DMS 273 treated with DMSO at 0.1 percent for 48 hours (cell line): ENCODE data around the gene PORCN.
"Not testable (repeated sequence)": the region's sequence is repeated elsewhere in the genome, so short reads cannot be mapped to it uniquely, and the experiment has no call there.

Source experiments
- DNase-seq: peaks from one replicate; lab custom pipeline; 2025; lab: John Stamatoyannopoulos, UW

Gene PORCN

GRCh38 chrX:48512371-48512935 lies 3.7 kb downstream of the PORCN start:
- DNase-seq = no peak

DNA sequence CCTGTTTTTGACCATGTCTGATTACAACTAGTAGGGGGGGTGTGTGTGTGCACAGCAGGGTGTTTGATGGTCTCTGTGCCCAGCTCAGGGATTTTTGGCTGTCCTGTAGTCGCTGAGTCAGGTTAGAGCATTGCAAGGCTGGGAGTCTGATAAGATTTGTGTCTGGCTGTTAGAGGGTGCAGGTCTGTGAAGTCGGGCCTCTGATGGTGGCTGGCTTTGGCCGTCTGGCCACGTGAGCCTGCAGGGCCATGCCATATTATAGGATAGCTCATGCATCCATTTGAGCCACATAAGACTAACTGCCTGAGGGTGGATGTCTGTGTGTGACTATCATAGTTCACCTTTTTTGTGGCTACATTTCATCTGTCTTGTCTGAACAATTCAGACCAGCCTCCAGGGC lies 4.9 kb downstream of the PORCN start:
- DNase-seq = no peak

- DNase-seq = no peak
These were observed 5.5 kb downstream of the PORCN start for GRCh38 chrX:48514126-48514806.

GRCh38 chrX:48514868-48515460 lies 6.2 kb downstream of the PORCN start:
- no peak for DNase-seq

- no peak for DNase-seq
These were observed 7.0 kb downstream of the PORCN start for GRCh38 chrX:48515842-48516241.

DNA sequence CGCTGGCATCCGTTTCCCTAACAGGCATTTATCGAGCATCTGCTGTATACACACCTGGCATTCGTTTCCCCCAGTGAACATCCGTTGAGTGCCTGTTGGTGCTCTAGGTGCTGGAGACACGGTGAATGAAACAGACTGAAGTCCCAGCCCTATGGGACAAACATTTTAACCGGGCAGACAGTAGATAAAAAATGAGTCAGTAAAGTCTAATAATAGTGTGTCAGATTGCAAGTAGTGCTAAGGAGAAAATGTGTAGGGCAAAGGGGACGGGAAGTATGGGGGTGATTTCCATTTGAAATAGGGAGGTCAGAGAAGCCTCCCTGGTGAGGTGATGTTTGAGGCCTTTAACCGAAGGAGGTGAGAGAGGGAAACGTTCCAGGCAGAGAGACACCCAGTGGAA lies 7.5 kb downstream of the PORCN start:
- DNase-seq = no peak

GRCh38 chrX:48516987-48517386 lies 8.2 kb downstream of the PORCN start:
- DNase-seq = no peak

- not testable (repeated sequence) for DNase-seq
These were observed 10.7 kb downstream of the PORCN start for GRCh38 chrX:48519481-48519880.

DNA sequence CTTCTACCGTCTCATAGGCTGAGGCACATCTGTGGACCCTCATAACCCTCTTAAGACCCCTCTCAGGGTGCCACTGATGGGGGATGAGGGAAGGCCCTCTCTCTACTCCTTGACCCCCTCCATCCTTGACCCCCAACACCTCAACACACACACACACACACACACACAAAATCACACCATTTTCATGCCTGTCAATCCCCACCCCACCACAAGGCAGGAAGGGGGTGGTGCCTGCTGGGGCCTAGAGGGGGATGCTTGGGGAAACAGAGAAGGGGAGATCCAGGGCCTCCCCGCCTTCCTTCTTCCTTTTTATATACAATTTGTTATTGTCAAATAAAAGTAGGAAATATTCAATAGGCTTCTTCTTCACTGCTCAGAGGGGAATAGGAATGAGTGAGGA lies 11.7 kb downstream of the PORCN start:
- no peak for DNase-seq

DNA sequence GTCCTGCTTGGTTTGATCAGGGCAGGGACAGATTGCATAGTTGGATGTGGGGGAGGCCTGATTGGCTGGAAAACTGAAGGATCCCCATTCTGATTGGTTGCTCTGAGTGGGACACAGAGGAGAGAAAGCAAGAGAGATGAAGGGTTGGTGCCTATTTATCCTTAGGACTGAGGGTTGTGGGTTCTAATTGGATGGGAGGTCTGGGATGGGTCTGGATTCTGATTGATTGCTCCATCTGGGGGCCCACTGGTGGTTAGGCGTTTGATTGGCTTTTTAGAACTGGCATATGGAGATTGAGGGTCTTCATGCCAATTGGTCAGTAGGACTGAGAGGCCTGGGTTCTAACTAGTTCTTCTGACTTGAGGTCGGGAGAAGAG lies 12.2 kb downstream of the PORCN start:
- peak; percentile 35 for DNase-seq

GRCh38 chrX:48521353-48522243 lies 12.8 kb downstream of the PORCN start, which contains the start of gene EBP:
TSS of gene EBP (plus strand) at chrX:48521808. CDS start at chrX:48523772, 1,964 bp downstream.
- DNase-seq = peak; percentile 83

GRCh38 chrX:48522291-48522690 lies 13.5 kb downstream of the PORCN start:
- no peak for DNase-seq

- no peak for DNase-seq
These were observed 14.9 kb downstream of the PORCN start for GRCh38 chrX:48523682-48524081.

- not testable (repeated sequence) for DNase-seq
These were observed 17.1 kb downstream of the PORCN start for GRCh38 chrX:48525853-48526252.

DNA sequence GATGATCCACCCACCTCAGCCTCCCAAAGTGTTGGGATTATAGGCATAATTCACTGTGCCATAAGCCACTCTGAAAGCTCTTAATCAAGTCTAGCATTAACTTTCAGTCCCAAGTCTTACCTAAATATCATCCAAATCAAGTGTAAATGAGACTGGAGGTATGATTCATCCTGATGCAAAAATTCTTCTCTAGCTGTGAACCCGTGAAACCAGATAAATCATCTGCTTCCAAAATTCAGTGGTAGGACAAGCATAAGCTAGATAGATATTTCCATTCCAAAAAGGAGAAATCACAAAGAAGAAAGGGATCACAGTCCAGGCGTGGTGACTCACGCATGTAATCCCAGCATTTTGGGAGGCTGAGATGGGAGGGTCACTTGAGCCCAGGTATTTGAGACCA lies 21.9 kb downstream of the PORCN start:
- no peak for DNase-seq

DNA sequence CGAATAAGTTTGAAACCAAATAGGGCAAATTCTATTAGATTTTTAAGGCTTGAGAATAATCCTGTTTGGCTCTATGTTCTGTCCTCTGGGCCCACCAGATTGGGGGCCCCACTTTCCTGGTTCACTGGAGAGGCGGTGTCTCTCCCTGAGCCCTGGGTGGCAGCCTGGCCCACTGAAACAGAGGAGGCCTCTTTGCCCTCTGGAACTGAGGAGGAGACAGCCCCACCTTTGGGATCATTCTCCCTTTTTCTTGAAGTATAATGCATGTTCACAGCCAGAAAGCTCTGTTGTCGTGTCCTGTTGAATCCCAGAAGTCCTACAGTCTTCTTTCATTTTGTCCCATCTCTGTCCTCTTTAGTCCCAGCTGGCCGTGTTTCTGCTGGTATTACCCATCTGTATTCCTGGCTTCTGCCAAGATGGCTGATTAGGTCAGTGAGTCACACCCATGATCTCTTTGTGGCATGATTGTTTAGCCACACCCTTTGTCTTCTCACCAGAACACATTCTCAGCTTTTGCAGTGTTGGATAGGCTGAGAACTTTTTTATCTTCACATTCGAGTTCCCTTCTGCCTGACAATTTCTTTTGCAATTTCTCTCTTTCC lies 22.7 kb downstream of the PORCN start:
- peak; percentile 15 for DNase-seq

GRCh38 chrX:48532161-48532560 lies 23.4 kb downstream of the PORCN start:
- peak; percentile 11 for DNase-seq

GRCh38 chrX:48533165-48533564 lies 24.4 kb downstream of the PORCN start:
- DNase-seq = no peak

DNA sequence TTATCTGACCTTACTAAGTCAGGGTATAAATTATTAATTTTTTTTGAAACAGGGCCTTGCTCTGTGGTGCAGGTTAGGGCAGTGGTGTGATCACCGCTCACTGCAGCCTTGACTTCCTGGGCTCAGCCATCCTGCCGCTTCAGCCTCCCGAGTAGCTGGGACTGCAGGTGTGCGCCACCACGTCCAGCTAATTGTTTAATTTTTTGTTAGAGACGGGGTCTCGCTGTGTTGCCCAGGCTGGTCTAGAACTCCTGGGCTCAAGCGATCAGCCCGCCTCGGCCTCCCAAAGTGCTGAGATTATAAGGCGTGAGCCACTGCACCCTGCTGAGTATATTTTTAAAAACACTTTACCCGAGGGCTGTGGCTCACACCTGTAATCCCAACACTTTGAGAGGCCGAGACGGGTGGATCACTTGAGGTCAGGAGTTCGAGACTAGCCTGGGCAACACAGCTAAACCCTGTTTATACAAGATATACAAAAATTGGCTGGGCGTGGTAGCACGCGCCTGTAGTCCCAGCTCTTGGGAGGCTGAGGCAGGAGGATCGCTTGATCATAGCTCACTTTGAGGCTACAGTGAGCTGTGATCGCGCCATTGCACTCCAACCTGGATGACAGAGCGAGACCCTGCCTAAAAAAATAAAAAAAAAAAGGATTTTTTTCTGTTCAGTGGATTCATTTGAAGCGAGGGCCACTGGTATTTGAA lies 30.0 kb downstream of the PORCN start:
- DNase-seq = no peak

GRCh38 chrX:48539345-48540027 lies 30.7 kb downstream of the PORCN start, which contains the start of gene TBC1D25:
TSS of gene TBC1D25 (plus strand) at chrX:48539714. CDS start at chrX:48539798, 84 bp downstream.
- DNase-seq = peak; percentile 95

DNA sequence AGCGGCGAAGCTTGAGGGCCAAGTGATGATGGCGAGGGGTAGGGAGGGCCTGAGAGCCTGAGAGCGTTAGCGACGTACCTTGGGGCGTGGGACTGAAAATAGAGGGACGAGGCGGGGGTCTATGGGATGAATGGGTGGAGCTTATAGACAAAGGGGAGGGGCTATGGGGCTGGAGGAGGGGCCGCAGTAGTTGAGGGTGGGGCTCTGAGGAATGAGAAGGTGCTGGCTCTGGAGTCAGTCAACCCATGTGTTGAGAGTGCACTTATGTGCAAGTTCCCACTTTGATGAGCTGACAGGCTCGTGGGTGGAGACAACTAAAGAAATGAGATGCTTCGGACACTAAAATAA lies 31.2 kb downstream of the PORCN start:
- no peak for DNase-seq
